Mucosa of descending colon (tissue), 3 donors: Measurements from ENCODE around the gene ZNF558. TPM values are rescaled to one million over a fixed set of nuclear protein-coding genes. Genes with fewer than 3 reads are reported as not detected.
A peak's percentile ranks its signal among the peaks of the same experiment; 100 is the strongest.

Source experiments
- ATAC-seq: fragments of 200-7000 bp; cut with Tn5 transposase; one replicate; pipeline ENCODE4 v1.9.1; 2020; ENCODE audit warnings: mild to moderate bottlenecking, moderate library complexity
- DNase-seq, 3 donors: peaks; one replicate each; pipeline ENCODE4 v3.0.0-alpha.2; 2020
- H3K36me3 ChIP-seq: fragments of 200-600 bp; one replicate; pipeline ENCODE4 v1.8.0; 2021; ENCODE audit warnings: low read depth, mild to moderate bottlenecking
- H3K4me1 ChIP-seq: fragments of 200-600 bp; one replicate; pipeline ENCODE4 v1.8.0; 2021; ENCODE audit warnings: low read depth, mild to moderate bottlenecking
- H3K4me3 ChIP-seq: fragments of 200-600 bp; one replicate; pipeline ENCODE4 v1.8.0; 2021; ENCODE audit warnings: mild to moderate bottlenecking
- H3K9me3 ChIP-seq: fragments of 200-600 bp; one replicate; pipeline ENCODE4 v1.8.0; 2021; ENCODE audit warnings: mild to moderate bottlenecking
- CTCF ChIP-seq: fragments of 200-600 bp; IDR thresholded peaks from one replicate; pipeline ENCODE4 v1.8.0; 2022; ENCODE audit warnings: antibody characterized with exemption, mild to moderate bottlenecking
- intact Hi-C, 2 donors: fragments of 100-400 bp; cut with DNase I in 1 of 2; cut with micrococcal nuclease in 1 of 2; formaldehyde crosslinking; loops; one replicate each; pipeline versions ENCODE4 v1.11.0 to v1.11.1; 2022; cut with DNase I, micrococcal nuclease
- long read RNA-seq, 2 donors: library from polyadenylated mRNA; unstranded; transcript quantifications; one replicate each; pipeline ENCODE4 v2.0.0, GENCODE V29; 2019 to 2021
- total RNA-seq, 3 donors: library from RNA; stranded (reverse); fragmentation: NEBNext Ultra II Directional in 2 of 3; extraction: Animal tissue kit (Norgen Biotek cat#: 25700) in 2 of 3; gene quantifications; one replicate each; pipeline versions ENCODE4 v1.2.1 to v1.2.4, GENCODE V29; 2021 to 2023
- donor health status: DM: no; HTN: no; CAD: no; lungs with moderate emphysema.
- donor health status: DM: no; HTN: no; CAD: no.
- donor health status: DM: no; HTN: yes; CAD: no.

Gene ZNF558
- 10 to 100 TPM; 19.1 to 28.6 (median 25.5) TPM for total RNA-seq
- long read RNA-seq, donor 1, full-length matches to known transcripts: 8 of 39 reads
- long read RNA-seq, donor 1, partial matches to known transcripts: 3 of 39 reads
- long read RNA-seq, donor 1, other reads (novel, unspliced or antisense): 28 of 39 reads
- long read RNA-seq, donor 2, partial matches to known transcripts: 0 of 1 reads
- long read RNA-seq, donor 2, other reads (novel, unspliced or antisense): 1 of 1 reads

- Histone ChIP-seq H3K4me1 (peaks cover 9% of the 10 kb centered on the region), H3K4me3 (peak within 1 kb of the TSS; percentile 78), H3K36me3 (no peaks in the 10 kb centered on the region), H3K9me3 (no peaks in the 10 kb centered on the region)
- peak; percentile 99 for DNase-seq
- intact Hi-C loops: no loop called here
- TF ChIP-seq CTCF: peak; percentile 26
- ATAC-seq: peak; percentile 94
Observed at GRCh38 chr19:8832132-8833021, at the start of gene ZNF558, which contains the start of gene MBD3L1. Gene ZNF558, minus strand, starts transcription at chr19:8832304. Its CDS starts 9,645 bp downstream, at chr19:8822659. Gene MBD3L1, plus strand, starts transcription at chr19:8832377. Its CDS starts 10,302 bp downstream, at chr19:8842679.

DNA sequence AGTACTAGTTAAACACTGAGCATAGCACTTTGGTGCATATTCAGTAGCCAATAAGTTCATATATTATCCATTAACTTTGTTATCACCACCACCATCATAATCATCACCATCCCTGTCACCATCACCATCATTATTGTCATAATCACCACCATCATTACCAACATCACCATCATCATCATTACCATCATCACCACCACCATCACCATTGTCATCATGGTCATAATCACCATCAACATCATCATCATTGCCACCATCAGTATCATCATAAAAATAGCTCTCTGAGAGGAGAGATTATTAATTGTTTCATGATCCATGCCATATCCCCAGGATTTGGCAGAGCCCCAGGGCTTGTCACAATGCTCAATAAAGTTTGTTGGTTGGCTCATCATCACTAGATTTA, 49.4 kb upstream of the ZNF558 start:
- H3K4me1 ChIP-seq: no peaks in the 10 kb centered on the region
- no peak for ATAC-seq
- no peaks in the 10 kb centered on the region for H3K36me3 ChIP-seq
- no peak overlapping the region for H3K4me3 ChIP-seq
- no peak for DNase-seq
- intact Hi-C loops: no loop called here
- H3K9me3 ChIP-seq: peaks cover 8% of the 10 kb centered on the region
- TF ChIP-seq CTCF: no peak

- intact Hi-C loops: no loop called here
- Histone ChIP-seq H3K9me3 (peaks cover 8% of the 10 kb centered on the region), H3K36me3 (no peaks in the 10 kb centered on the region), H3K4me1 (no peaks in the 10 kb centered on the region), H3K4me3 (no peak overlapping the region)
- TF ChIP-seq CTCF: no peak
- ATAC-seq (no peak), DNase-seq (no peak)
Observed at GRCh38 chr19:8880868-8881488, 48.9 kb upstream of the ZNF558 start.

DNA sequence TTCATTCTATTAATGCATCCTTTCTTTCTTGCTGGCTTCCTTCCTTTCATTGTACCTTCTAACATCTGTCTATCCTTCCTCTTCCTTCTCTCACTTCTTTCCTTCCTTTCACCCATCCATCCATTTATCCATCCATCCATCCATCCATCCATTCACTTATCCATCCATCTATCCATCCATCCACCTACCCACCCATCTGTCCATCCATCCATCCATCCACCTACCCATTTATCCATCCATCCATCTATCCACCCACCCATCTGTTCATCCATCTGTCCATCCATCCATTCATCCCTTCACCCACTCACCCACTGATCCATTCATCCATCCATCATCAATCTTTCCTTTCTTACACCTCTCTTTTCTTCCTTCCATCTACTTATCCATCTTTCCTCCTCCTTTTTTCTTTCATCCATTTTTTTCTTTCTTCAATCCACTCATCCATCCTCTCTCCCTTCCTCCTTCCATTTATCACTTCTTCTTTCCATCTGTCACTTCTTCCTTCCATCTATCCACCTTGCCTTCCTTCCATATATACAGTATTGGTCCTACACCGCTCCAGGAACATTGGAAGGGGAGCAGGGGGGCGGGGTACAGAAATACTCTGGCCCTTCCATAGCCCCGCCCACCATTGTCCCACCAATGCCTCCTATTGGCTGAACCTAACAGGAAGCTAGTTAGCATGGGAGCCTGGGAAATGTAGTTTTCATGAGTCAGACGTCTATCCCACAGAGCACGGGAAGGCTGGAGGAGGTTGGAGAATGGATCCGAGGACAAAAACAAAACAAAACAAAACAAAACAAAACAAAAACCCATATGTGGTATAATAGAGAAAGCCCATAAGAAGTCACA, 46.0 kb upstream of the ZNF558 start:
- no peak for DNase-seq

More for the DNA sequence above, 46.0 kb upstream of the ZNF558 start:
- no peak for TF ChIP-seq CTCF
- H3K4me3 ChIP-seq: no peak overlapping the region
- no peaks in the 10 kb centered on the region for H3K4me1 ChIP-seq
- no peaks in the 10 kb centered on the region for H3K36me3 ChIP-seq
- no peak for ATAC-seq
- peaks cover 8% of the 10 kb centered on the region for H3K9me3 ChIP-seq
- intact Hi-C loops: no loop called here
